Smooth muscle cell (in vitro differentiated cells): ENCODE data around the gene RHD. TPM values are rescaled to one million over a fixed set of nuclear protein-coding genes. Genes with fewer than 3 reads are reported as not detected.
"Not testable (repeated sequence)": the region's sequence is repeated elsewhere in the genome, so short reads cannot be mapped to it uniquely, and the experiment has no call there.

Source experiments
- DNase-seq: peaks from one replicate; lab custom pipeline; 2025; ENCODE audit not compliant: unreplicated experiment; lab: John Stamatoyannopoulos, UW
- H2AFZ ChIP-seq: fragments of 200-600 bp; sonication (generic); 2 replicates; pipeline ENCODE4 v1.6.0; 2016; ENCODE audit warnings: antibody characterized with exemption, low read depth, mild to moderate bottlenecking
- H3F3A ChIP-seq: fragments of 200-600 bp; sonication (generic); 2 replicates; pipeline ENCODE4 v1.6.0; 2017; ENCODE audit warnings: antibody characterized with exemption, low read depth
- H3K27ac ChIP-seq: fragments of 200-600 bp; sonication (generic); 2 replicates; pipeline ENCODE4 v1.5.1; 2016; ENCODE audit warnings: low read depth, mild to moderate bottlenecking
- H3K27me3 ChIP-seq: fragments of 200-600 bp; sonication (generic); 2 replicates; pipeline ENCODE4 v1.6.1; 2016; ENCODE audit warnings: low read depth, mild to moderate bottlenecking
- H3K36me3 ChIP-seq: fragments of 200-600 bp; sonication (generic); 2 replicates; pipeline ENCODE4 v1.5.1; 2016; ENCODE audit warnings: low read depth
- H3K4me1 ChIP-seq: fragments of 200-600 bp; sonication (generic); 2 replicates; pipeline ENCODE4 v1.5.1; 2016; ENCODE audit warnings: low read depth
- H3K4me2 ChIP-seq: fragments of 200-600 bp; sonication (generic); 2 replicates; pipeline ENCODE4 v1.6.0; 2016; ENCODE audit warnings: mild to moderate bottlenecking
- H3K4me3 ChIP-seq: fragments of 200-600 bp; sonication (generic); 2 replicates; pipeline ENCODE4 v1.5.1; 2016; ENCODE audit warnings: mild to moderate bottlenecking
- H3K79me2 ChIP-seq: fragments of 200-600 bp; sonication (generic); 2 replicates; pipeline ENCODE4 v1.6.0; 2016; ENCODE audit warnings: low read depth, mild to moderate bottlenecking
- H3K9ac ChIP-seq: fragments of 200-600 bp; sonication (generic); 2 replicates; pipeline ENCODE4 v1.6.0; 2016; ENCODE audit warnings: low read depth
- H3K9me3 ChIP-seq: fragments of 200-600 bp; sonication (generic); replicated peaks from 2 replicates; pipeline ENCODE4 v1.5.1; 2016; ENCODE audit warnings: low read depth
- H4K20me1 ChIP-seq: fragments of 200-600 bp; sonication (generic); 2 replicates; pipeline ENCODE4 v1.6.0; 2016; ENCODE audit warnings: low read depth
- WGBS: methylation state at CpG from one replicate; pipeline ENCODE4 v1.1.7; 2016; ENCODE audit warnings: low lambda C conversion rate; 5-methylcytosine and 5-hydroxymethylcytosine counted together
- polyA plus RNA-seq: library from polyadenylated mRNA; unstranded; fragments of >200 nt; fragmentation: Nextera tagmentation; extraction: Ambion mirVana; gene quantifications from 2 replicates; pipeline ENCODE4 v1.2.1, GENCODE V29; 2016
- total RNA-seq: library from RNA; depleted of rRNA; stranded (reverse); fragments of >200 nt; gene quantifications from 2 replicates; pipeline ENCODE4 v1.2.3, GENCODE V29; 2014
- TF ChIP-seq, protein P1 (sequence below): fragments of 200-600 bp; sonication (generic); IDR thresholded peaks from 2 replicates; pipeline ENCODE4 v1.5.1; 2017; ENCODE audit warnings: borderline replicate concordance, mild to moderate bottlenecking, antibody characterized with exemption; ENCODE audit not compliant: insufficient read depth, poor library complexity, severe bottlenecking

Gene RHD
- total RNA-seq = not detected in 2 replicates
- 0.12 TPM in 1 of 2 replicates, not detected in the other for polyA plus RNA-seq

DNA sequence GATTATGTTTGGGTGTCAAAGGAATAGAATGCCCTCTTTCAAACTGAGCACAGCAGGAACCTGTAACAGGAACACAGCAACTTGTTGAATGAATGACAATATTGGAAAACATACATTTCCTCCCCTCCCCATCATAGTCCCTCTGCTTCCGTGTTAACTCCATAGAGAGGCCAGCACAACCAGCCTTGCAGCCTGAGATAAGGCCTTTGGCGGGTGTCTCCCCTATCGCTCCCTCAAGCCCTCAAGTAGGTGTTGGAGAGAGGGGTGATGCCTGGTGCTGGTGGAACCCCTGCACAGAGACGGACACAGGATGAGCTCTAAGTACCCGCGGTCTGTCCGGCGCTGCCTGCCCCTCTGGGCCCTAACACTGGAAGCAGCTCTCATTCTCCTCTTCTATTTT, at the start of gene RHD:
Gene RHD (plus strand): TSS at position 272 of the 400 bp plus-strand sequence. CDS start 39 bp downstream, at position 311.
- not testable (repeated sequence) for DNase-seq, H3K36me3 ChIP-seq, H3K27me3 ChIP-seq, H3K9me3 ChIP-seq, H3F3A ChIP-seq, H4K20me1 ChIP-seq, H3K79me2 ChIP-seq, H3K4me1 ChIP-seq, H3K9ac ChIP-seq, H3K4me3 ChIP-seq, H2AFZ ChIP-seq, H3K4me2 ChIP-seq, H3K27ac ChIP-seq
- WGBS = 84% methylated on average over 6 of the region's 8 CpGs

- Histone ChIP-seq H3K9ac (no peak overlapping the region), H3K27ac (no peak overlapping the region), H3F3A (no peaks in the 10 kb centered on the region), H2AFZ (no peak overlapping the region), H3K4me2 (no peak overlapping the region), H3K79me2 (no peaks in the 10 kb centered on the region), H3K27me3 (no peaks in the 10 kb centered on the region), H3K4me3 (no peak overlapping the region), H3K9me3 (no peaks in the 10 kb centered on the region), H3K4me1 (no peaks in the 10 kb centered on the region), H4K20me1 (no peaks in the 10 kb centered on the region), H3K36me3 (peaks cover 20% of the 10 kb centered on the region)
- WGBS = 97% methylated on average over 4 of the region's 4 CpGs
- DNase-seq = no peak
- TF ChIP-seq, protein P1, sequence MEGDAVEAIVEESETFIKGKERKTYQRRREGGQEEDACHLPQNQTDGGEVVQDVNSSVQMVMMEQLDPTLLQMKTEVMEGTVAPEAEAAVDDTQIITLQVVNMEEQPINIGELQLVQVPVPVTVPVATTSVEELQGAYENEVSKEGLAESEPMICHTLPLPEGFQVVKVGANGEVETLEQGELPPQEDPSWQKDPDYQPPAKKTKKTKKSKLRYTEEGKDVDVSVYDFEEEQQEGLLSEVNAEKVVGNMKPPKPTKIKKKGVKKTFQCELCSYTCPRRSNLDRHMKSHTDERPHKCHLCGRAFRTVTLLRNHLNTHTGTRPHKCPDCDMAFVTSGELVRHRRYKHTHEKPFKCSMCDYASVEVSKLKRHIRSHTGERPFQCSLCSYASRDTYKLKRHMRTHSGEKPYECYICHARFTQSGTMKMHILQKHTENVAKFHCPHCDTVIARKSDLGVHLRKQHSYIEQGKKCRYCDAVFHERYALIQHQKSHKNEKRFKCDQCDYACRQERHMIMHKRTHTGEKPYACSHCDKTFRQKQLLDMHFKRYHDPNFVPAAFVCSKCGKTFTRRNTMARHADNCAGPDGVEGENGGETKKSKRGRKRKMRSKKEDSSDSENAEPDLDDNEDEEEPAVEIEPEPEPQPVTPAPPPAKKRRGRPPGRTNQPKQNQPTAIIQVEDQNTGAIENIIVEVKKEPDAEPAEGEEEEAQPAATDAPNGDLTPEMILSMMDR = no peak
These were observed 49.7 kb upstream of the RHD start for GRCh38 chr1:25222606-25223005.

GRCh38 chr1:25223471-25223870, 48.8 kb upstream of the RHD start:
- H3K27ac ChIP-seq = no peak overlapping the region
- H3K36me3 ChIP-seq = peaks cover 22% of the 10 kb centered on the region
- DNase-seq = no peak
- no peak overlapping the region for H3K9ac ChIP-seq
- no peaks in the 10 kb centered on the region for H3K27me3 ChIP-seq
- no peaks in the 10 kb centered on the region for H3K4me1 ChIP-seq
- no peaks in the 10 kb centered on the region for H3F3A ChIP-seq
- H3K9me3 ChIP-seq = no peaks in the 10 kb centered on the region
- H3K4me2 ChIP-seq = no peak overlapping the region
- H3K79me2 ChIP-seq = no peaks in the 10 kb centered on the region
- TF ChIP-seq, protein P1 = no peak
- 72% methylated on average over 3 of the region's 3 CpGs for WGBS
- no peak overlapping the region for H2AFZ ChIP-seq
- H3K4me3 ChIP-seq = no peak overlapping the region
- no peaks in the 10 kb centered on the region for H4K20me1 ChIP-seq

DNA sequence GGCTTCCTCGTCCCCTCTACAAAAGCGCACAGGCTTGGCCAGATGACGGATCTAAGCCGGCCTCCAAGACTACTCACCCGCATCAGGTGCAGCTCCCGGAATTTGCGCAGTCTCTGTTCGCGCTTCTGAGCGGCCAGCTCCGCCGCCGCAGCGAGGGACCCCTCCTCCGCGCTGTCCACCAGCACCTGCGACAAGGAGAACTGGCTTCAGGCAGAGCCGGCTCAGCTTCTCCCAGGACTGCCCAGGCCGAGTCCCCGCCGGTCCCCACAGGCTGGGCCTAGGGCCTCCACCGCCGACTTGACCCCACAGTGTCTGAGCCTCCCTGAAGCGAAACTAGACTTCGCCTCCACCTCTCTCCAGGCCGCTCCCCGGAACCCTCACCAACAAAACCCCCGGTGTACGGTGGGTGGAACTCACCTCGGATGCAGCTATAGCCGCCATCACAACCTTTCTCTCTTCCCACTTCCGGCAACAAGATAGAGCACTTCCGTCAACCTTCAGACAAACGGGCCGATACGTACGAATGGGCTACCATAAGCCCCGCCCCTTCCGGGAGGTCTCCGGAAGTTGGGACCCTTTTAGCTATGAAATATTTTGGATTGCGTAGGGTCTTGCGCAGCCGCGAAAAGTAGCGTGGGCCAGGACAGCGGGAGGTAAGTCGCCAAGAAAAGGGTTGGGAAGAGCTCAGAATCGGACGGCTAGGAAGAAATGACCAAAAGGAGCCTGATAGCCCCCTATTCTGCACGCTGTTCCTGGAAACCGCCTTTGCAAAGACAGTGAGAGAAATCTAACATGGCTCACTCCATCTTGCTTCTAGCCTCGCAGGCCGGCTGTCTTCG, 40.1 kb upstream of the RHD start, which contains the start of gene SYF2:
Gene SYF2 (minus strand): TSS at position 476 of the 839 bp plus-strand sequence. CDS start 35 bp downstream, at position 441.
- Histone ChIP-seq H3K9ac (peak within 1 kb of the TSS; percentile 95), H3K9me3 (no peaks in the 10 kb centered on the region), H3K4me2 (peak within 1 kb of the TSS; percentile 96), H3K4me1 (peaks cover 11% of the 10 kb centered on the region), H3K36me3 (peaks cover 6% of the 10 kb centered on the region), H3K27ac (peak within 1 kb of the TSS; percentile 90), H3F3A (peaks cover 21% of the 10 kb centered on the region), H3K4me3 (peak within 1 kb of the TSS; percentile 97), H4K20me1 (no peaks in the 10 kb centered on the region), H3K27me3 (no peaks in the 10 kb centered on the region), H2AFZ (peak within 1 kb of the TSS; percentile 95), H3K79me2 (peaks cover 31% of the 10 kb centered on the region)
- under 1% methylated on average over 54 of the region's 54 CpGs for WGBS
- TF ChIP-seq, protein P1 = no peak
- peak; percentile 56 for DNase-seq
